Activated gamma-delta T cell (primary cell): Measurements from ENCODE around the gene HAUS6.
"Not testable (repeated sequence)": the region's sequence is repeated elsewhere in the genome, so short reads cannot be mapped to it uniquely, and the experiment has no call there.

Experiments used
- DNase-seq: peaks from one replicate; lab custom pipeline; 2025; lab: John Stamatoyannopoulos, UW

HAUS6 gene

GRCh38 chr9:19036611-19037010 is 66.1 kb downstream of the HAUS6 start:
- no peak for DNase-seq

DNA sequence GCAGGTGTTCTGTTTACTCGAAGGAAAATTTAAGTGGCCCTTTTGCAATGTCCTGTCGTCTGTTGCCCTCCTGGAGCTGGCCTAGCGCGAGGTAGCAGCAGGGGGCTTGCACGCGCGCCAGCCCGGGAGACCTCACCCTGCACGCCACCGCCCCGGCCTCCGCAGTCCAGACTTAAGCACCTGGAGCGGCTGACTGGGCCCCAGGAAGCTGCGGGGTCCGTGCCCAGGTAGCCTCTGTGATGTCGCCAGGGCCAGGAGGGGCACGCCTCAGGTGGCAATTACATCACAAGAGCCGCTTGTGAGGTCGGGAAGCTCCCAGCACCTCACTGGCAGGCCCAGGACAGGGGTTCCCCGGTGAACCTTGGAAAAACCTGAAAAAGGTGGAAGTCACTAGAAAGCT is 69.7 kb downstream of the HAUS6 start, which contains the start of gene SAXO1:
Gene SAXO1, minus strand, starts transcription at position 195 of the 400 bp plus-strand sequence. CDS start 301 bp downstream, outside the sequence.
- DNase-seq: no peak

- DNase-seq: no peak
Measured at GRCh38 chr9:19032406-19032805, 70.3 kb downstream of the HAUS6 start.

DNA sequence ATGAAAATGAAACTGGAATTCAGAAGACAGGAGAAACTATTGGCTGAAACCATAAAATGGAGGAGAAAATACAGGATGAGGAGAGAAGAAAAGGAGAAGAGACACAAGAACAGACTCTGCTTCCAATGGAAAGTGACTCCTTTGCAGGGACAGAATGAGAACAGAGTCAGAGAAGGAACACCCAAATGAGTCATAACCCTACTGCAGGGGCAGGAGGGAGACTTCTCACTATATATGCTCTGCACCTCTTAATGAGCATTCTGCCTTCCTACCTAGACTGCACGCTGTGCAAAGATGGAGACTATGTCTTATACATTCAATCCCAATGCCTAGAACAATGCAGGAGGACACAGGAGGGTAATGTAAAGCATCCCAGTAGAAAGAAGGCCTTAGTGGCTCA is 71.8 kb downstream of the HAUS6 start:
- DNase-seq: no peak

DNA sequence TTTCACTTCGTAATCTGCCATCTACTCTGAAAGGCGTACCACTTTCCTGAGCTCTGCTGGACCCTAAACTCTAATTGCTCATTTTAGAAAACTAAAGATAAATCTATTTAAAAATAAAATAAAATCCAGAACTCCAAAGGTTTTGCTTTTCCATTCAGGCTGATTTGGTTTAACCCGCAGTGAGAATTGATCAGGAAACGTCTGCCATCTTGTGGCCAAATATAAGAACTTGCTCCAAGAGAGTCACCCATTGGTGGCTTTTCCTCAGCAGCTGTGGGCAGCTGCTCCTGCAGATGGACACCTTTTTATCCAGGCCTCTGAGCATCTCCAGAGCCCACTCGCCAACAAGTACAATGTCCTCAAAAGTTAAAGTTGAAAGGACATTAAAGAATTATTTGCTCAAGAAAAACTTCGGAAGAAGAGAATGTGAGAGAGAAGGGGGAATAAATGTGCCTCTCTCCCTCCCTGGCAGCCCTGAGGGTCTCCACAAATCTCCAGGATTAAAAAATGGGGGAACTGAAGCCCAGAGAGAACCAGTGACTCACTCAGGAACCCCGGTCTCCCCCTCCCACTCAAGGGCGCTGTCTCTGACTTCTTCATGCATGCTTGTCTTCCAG is 73.8 kb downstream of the HAUS6 start:
- DNase-seq: no peak

GRCh38 chr9:19027825-19028224 is 74.9 kb downstream of the HAUS6 start:
- no peak for DNase-seq

- DNase-seq: no peak
Measured at GRCh38 chr9:19026375-19026774, 76.3 kb downstream of the HAUS6 start.

DNA sequence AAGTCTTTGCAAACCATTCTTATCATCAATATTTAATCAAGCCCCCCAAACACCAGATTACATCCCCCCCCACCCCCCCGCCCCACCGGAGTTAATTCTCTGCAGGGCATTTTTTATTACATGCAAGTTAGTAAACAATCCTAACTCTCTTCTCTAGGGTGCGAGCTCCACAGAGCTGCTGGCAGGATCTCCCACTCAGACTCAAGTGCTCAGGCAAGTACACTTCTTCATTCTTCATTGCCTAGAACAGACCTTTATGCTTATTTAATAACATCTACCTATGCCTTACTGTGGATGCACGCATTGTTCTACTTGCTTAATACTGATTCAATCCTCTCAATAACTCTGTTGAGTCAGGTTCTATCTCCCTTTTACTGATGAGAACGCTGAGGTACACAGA is 79.6 kb downstream of the HAUS6 start:
- DNase-seq: no peak

DNA sequence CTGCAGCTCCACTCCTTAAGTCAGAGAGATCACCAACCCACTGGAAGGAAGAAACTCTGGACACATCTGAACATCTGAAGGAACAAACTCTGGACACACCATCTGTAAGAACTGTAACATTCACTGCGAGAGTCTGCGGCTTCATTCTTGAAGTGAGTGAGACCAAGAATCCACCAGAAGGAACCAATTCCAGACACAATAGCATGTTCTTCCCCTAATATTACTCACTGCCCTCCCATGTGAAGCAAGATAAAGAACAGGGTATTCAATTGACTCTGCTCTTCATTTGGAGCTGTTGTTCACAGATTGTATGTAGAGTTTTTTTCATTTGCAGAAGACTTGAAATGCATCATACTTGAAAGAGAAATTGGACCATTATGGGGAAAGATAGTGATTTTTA is 80.5 kb downstream of the HAUS6 start:
- no peak for DNase-seq

- DNase-seq: not testable (repeated sequence)
Measured at GRCh38 chr9:19021649-19022048, 81.1 kb downstream of the HAUS6 start.

DNA sequence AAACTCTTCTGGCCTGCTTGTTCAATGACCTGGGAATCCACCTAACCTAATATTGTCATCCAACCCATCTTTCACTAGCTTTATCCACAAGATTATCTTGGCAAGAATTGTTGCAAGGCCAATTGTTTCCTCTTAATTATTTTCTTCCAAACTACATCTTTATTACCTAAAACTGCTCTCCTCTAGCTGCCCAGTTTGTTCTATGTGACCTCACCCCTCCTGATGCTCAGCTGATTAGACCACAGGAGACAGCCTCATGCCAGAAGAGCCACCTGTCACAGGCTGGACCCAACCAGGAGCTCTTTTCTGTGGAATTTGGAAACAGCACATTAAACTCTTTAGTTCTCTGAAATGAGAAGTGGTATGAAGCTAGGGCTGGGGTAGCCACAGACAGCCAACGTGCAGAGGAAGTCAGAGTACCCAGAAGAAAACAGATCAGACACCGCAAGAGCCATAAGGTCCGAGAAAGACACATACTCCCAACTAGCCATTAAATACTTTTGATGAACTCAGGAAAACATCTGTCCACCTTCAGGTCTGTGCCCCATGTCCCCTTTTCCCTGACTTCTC is 81.7 kb downstream of the HAUS6 start:
- DNase-seq: no peak

DNA sequence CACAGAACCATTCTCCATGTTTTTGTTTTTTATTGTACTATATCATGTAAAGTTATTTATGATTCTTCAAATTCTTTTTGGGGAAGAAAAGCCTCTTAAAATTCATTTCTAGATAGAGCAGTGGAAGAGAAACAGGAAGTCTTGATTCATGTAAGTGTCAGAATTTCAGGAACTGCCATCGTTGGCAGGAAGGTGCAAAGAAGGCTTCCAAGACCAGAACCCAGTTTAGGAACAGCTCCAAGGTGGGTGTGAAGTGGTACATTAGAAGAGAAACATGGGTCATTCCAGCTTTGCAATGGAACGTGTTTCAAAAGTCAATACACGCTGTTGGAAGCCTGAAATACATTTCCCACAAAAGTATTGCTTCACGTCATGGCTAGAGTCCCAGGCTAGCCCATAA is 84.5 kb downstream of the HAUS6 start:
- DNase-seq: no peak

GRCh38 chr9:19009391-19009965 is 93.2 kb downstream of the HAUS6 start:
- DNase-seq: no peak
